Gastroesophageal sphincter (tissue), 3 donors: ENCODE results near the gene ZNF821.

Experiments used
- CTCF ChIP-seq, 4 experiments: fragments of 200-600 bp in 2 of 4; fragments of 450-650 bp in 2 of 4; sonication (generic) in 1 of 4; IDR thresholded peaks; one replicate each; pipeline ENCODE4 v1.5.1; 2017 to 2019; ENCODE audit warnings: antibody characterized with exemption in 4 of 4, mild to moderate bottlenecking in 2 of 4, moderate library complexity in 2 of 4
- POLR2A ChIP-seq, 2 donors: fragments of 450-650 bp; IDR thresholded peaks; one replicate each; pipeline ENCODE4 v1.6.1; 2017; ENCODE audit warnings: antibody characterized with exemption in 2 of 2, mild to moderate bottlenecking in 2 of 2, moderate library complexity in 1 of 2
- POLR2AphosphoS5 ChIP-seq: sonication (generic); formaldehyde crosslinking; IDR thresholded peaks from one replicate; pipeline ENCODE4 v1.6.1; 2017; ENCODE audit warnings: antibody characterized with exemption

GRCh38 chr16:71920658-71921057, 36.7 kb upstream of the ZNF821 start:
- TF ChIP-seq POLR2A (IDR thresholded peaks at IDR 0.05) (no peak), CTCF (IDR thresholded peaks at IDR 0.05) (no peak), POLR2AphosphoS5 (no peak)
